HG03457 (cell line): ENCODE data around the gene C1orf52.

Experiments used
- ATAC-seq: cut with Tn5 transposase; IDR thresholded peaks from one replicate; pipeline ENCODE4 v1.9.1; 2021; ENCODE audit warnings: moderate number of reproducible peaks; ENCODE audit not compliant: unreplicated experiment

The C1orf52 gene

DNA sequence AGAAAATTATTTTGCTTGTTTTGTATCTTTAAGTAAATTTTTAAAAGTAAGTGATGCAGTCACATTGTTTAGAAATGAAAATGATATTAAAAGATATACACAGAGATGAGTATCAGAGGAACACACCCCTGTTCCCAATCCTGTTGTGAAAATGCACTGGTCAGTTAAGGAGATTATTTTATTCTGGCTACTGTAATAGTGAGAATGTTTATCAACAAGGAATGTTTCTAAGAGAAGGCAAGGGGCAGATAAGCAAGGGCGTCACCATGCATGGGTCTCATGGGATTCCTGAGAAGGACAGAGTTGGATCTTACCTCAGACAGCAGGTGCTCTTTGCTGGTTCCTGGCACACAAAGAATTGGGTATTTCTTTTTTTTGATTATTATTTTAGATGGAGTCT lies 21.8 kb downstream of the C1orf52 start:
- ATAC-seq = no peak

DNA sequence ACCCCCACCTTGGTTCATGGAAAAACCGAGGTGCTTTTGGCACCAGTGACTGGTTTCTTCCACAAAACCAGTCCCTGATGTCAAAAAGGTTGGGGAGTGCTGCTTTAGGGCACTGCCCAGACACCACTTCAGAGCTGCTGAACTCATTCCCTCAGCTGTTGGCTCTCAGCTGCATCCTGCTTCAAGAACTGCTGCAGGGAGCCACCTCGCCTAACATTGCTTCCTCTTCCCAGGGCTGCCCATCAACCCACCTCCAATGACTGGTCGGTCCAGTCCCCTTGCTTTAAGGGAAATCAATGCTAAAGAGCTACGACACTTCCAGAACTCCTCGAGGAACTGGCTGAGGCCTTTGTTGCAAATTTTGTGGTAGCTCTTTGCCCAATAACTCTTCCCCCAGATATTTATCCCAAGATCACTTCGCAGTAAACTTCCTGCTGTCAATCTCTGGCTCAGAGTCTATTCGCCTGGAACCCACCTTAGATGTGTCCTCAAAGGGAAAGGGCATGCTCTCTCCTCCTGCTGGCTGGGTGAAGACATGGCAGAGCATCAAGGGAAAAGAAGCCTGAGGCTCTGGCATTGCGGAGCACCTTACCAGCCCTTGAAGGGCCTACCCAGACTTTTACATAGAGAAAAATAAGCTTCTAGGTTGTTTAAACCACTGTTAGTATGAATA lies 29.0 kb downstream of the C1orf52 start:
- ATAC-seq = no peak

DNA sequence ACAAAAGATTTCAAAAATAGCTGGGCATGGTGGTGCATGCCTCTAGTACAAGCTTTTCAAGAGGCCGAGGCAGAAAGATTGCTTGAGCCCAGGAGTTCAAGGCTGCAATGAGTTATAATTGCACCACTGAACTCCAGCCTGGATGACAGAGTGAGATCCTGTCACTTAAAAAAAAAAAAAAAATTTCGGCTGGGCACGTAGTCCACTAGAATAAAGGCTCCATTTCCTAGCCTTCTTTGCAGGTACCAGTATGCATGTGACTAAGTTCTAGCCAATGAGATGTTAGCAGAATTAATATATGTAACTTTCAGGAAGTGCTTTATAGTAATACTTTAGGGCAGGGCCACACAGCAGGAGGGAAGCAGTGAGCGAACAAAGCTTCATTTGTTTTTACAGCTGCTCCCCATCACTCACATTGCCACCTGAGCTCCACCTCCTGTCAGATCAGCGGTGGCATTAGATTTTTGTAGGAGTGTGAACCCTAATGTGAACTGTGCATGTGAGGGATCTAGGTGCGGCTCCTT lies 29.8 kb downstream of the C1orf52 start:
- no peak for ATAC-seq

DNA sequence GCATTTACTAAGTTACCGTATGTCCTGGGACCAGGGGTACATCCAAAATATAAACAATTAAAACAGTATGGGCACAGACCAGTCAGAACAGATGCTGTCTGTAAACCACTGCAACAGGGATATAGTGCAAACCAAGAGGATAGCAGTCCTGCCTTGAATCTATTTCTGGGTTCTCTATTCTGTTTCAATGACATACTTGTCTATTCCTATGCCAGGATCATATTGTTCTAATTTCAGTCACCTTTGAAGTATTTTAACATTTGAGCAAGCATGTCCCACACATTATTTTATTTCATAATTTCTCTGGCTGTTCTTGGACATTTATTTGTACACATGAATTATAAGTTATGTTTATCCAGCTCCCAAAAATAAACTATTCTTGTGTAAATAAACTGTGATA lies 30.5 kb downstream of the C1orf52 start:
- no peak for ATAC-seq

DNA sequence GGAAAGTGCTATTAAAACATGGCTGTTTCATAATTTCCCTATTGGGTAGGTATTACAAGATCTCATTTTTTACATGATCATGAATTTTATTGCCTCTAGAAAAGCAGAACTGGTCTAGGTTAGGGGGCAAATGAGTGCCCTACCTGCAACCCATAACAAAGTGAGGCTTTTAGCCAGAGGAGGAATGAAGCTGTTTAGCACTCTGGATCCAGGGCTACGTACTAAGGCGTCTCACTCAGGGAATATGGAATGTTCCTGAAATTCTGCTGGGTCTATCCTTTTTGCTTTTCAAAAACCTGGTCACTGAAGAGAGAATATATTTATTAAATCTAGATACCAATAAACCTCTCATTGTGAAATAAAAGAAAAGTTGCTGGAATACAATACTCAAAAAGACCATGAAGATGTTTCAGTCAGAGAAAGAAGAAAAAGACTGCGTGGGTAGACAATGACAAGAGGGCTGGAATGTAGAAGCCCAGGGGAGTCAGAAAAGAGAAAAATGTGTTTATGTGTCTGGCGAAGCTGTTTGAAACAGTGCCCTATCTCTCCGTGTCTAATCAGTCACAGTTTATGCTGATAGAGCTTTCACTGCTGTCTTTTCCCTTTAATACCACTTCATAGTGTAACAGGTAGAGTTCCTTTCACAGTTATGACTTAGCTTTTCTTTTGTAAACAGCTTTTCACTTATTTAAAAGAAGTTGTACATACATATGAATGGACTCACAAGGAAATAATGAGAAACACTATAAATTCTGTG lies 33.7 kb downstream of the C1orf52 start:
- ATAC-seq = no peak

DNA sequence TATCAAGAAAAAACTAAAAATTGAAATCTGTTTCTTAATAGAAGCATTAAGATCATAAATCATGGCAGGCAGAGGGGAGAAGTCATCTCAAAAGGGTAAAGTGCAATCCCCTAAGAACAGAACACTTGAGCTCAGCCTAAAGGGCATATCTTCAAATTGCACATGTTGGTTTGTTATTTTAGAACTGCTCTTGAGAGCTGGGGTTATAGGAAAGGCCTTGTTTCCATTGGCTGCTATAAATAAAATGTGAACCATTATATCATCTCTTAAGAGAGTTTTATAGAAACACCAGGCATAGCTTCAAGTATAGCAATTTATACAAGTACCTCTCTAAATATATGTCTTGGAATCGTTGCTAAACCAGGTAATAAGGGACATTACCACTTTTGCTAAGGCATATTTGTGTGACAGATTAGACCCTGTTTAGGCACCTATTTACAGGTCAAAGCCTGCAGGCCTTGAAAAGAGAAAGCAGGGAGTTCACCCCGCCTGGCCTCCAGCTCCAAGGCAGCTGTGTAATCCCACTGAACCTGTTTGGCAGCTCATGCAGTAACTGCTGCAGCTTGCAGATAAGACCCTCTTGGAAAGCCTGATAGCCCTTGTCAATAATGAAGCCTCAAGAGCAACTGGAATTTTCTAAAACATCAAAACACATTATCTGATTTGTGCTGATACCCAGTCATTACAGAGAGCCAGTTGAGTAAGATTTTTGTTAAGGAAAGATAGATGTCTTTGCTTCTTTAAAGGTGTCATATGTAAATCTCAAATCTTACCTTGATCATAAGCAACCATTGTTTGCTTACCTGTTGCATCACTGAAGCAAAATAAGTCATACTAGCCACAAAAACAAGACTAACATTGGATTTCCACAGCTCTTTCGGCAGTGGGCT lies 34.5 kb downstream of the C1orf52 start:
- no peak for ATAC-seq

DNA sequence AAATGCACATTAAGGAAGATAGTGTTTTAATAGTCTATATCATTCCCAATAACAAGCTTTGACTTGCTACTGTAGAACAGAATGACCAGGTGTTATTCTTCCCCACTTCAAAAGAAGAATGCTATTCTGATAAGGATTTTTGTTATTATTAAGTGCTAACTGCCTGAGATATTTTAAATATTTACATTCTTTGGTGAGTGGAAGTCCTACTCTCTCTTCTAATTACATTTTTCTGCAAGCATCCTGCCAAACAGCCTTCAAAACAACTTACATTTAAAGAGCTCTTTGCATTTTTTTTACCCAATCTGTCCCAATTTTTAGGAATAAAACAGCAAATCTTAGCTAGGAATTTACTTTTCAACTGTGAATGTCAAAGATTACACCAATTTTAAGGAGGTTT lies 35.2 kb downstream of the C1orf52 start:
- no peak for ATAC-seq

DNA sequence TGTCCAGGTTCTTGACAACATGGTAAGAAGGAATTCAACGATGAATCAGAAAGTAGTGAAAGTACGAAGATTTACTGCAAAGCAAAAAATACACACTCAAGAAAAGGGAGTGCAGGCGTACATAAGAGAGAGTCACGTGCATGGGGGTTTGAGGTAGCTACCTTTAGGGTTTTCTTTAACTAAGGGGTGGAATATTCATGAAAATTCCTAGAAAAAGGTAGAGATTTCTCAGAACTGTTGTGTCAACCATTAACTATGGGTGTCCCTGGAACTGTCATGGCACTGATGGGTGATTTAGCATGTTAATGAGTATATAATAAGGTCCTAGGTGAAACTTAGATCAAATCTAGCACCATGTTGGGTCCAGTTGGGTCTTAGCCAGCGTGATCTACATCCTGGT lies 36.1 kb downstream of the C1orf52 start:
- ATAC-seq = no peak

DNA sequence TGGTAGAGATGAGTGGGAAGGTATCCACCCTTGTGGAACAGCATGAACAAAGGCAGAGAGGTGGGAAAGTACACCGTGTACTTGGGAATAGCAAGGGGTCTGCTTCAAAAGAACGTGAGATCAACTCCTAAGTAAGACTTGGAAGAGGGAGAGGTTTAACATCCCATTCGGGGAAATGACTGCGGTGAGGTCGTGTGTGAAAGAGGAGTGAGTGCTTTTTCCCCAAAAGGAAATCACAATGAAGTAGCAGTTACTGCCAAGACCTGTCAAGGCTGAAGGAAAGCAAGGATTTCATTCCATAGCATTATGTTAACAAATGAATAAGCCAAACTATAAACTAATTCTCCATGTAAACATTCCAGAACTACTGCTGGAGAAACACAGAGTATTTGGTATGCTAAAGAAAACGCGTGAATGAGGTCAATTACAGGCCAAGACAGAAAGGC lies 38.7 kb downstream of the C1orf52 start:
- no peak for ATAC-seq

DNA sequence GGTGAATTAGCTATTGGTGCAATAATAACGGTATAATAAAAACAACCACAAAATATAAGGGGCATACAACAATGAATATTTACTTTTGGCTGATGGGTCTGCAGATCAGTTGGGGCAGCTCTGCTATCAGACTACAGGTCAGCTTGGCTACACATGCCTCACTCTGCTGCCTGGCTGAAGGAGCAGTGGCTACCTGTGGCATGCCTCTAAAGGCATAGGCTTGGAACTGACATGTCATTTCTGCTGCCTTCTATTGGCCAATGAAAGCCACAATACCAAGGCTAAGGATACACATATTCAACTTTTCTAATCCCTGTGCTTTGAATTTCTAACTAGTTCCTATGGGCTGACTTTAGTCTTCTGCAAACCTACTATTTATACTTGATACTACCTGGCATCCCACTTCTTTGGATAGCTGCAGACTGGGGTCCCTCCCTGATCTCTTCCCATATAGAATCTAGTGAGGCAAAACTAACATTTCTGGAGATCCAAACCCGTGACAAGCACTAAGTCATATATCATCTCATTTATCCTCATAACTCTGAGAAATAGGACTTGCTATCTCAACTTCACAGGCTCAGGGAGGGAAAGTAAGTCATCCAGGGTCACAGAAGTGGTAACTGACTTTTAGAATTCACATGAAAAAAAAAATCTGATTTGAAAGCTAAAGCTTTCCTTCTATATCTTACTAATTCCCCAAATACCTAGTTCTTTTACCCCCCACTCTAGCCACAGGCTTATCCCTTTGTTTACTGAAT lies 39.4 kb downstream of the C1orf52 start:
- ATAC-seq = no peak

DNA sequence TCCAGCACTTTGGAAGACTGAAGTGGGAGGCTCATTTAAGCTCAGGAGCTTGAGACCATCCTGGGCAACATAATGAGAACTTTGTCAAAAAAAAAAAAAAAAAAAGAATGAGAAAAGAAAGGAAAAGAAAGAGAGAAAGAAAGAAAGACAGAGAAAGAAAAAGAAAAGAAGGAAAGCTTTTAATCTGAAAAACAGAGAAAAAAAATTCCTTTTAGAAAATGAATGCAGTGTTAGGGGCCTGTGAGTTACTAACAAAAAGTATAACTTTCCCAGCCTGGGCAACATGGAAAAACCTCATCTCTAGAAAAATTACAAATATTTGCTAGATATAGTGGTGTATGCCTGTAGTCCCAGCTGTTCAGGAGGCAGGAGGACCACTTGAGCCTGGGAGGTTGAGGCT lies 42.8 kb downstream of the C1orf52 start:
- no peak for ATAC-seq

DNA sequence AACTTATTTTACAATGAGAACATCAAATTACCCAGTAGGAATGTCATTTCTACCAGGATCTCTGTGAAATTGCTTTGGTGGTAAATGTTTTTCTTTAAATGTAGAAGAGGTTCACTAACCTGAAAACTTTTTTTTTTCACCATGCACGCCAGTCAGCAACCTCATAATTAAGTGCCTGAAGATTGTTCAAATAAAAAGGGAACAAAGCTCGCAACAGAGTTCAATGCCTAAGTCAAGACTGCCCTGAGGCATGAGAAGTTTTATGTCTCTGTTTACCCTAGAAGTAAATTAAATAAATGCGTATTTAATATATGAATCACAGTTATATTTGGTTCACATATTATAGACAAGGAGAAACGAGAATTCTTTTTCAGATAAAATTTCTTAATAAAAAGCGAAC lies 44.8 kb downstream of the C1orf52 start:
- ATAC-seq = no peak

DNA sequence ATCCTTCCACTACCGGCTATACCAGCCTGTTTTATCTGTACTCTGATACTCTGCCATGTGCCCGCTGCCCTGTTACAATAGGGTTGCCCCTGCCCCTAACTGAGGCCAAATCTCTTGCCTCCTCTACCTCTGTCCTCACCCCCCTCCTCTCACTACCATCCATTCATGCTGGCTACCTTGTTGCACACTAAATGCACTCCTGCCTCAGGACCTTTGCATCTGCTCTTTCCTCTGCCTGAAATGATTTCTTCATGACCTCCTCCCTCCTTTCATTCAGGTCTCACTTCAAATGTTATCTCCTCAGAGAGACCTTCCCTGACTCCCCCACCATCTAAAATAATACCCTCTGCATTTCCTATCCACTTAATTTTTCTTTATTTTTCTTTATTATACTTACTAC lies 51.0 kb downstream of the C1orf52 start:
- no peak for ATAC-seq

DNA sequence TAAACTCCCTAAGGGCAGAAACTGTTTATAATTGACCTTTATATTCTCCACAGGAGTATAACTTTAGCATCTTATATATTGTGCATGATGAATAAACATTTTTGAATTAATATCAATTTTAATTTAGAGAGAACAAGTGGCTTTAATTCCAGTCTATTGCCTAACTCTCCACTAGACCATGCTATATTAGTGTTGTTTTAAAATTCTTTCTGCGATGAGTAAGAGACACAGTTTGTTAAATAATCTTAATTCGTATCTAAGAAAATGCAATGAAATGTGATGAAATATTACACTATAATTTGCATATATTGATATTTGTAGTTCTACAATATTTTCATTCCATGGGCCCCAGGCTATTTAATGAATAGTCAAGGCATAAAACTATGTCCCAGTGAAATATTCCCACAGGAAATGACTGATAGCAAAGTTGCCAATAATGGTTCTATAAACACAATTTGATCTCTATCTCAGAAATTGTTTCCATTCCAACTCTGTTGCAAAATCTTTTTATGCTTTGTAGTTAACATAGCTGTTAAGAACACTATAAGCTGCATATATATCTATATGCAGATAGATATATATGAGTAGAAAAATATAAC lies 55.8 kb downstream of the C1orf52 start:
- no peak for ATAC-seq

DNA sequence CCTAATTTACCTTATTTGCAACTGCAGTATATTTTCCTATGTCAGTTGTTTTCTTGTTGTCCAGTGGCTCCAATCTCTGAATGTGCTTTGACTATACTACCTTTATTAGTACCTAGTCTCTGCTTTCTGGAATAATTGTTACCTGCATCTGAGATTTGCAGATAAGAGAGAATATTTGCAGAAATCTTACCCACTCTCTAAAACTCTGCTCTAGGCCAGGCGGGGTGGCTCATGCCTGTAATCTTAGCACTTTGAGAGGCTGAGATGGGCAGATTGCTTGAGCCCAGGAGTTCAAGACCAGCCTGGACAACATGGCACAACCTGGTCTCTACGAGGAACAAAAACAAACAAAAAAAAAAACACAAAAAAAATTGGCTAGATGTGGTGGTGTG lies 56.6 kb downstream of the C1orf52 start:
- no peak for ATAC-seq

DNA sequence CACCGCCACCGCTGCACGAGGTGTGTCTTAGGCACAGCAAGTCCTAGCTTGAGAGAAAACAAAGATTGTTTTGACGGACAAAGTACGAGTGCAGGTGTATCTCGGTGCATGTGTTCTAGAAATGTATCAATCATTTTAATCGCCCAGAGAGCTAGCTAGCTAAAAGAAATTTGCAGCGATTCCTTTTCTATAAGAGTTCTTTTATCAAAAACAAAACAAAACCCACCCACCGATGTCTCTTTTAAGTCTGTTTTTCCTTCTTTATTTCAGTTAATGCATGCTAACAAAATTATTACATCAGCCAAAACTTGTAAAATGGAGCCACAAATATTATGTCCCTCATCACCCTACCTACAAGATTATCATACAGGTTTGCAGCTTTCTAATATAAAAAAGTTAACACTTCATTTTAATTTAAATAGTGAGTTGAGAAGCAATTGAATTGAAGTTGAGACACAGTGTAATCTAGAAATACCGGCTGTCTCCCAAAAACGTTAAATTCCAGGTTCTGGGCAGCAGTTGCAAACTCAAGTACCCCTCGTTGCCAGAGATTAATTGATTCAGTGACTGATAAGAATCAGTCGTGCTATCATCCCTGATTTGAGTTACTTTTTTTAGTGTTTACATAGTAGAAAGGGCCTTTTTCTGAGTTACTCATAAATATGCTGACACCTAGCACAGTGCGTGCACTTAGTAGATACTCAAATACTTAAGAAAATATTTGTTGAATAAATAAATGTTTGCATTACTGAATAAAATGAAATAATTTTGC lies 57.2 kb downstream of the C1orf52 start:
- no peak for ATAC-seq

DNA sequence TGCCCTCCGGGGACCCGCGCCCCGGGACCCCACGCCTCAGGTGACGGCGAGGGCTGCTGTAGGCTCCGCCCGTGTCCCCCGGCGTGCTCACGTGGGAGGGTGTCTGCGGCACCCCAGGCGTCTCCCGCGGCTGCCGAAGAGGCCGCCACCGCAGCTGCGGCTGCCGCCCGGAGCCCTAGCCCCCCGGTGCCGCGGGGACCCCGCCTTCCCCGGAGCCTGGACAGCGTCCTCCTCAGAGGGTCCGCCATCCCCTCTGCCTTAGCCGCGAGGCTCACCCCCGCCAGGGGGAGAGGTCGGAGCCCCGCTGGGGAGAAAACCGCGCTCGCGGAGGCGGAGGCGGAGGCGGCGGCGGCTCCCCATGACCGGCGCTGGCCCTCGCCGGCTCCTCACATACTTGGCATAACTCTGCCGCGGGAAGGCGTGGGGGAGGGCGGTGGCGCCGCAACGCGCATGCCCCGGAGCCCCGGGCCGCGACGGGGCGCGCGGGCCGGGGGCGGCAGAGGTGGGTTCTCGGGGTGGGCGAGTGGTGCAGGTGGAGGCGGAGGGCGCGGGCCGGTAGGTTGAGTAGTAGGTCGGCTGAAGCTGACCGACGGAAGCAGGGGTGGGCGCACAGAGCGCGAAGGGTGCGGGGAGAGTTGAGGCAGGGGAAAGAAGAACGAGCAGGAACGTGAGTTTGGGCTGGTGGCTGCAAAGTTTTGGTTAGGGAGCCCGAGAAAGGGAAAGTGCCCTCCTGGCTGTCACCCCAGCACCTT lies 57.9 kb downstream of the C1orf52 start:
- peak; percentile 29 for ATAC-seq

DNA sequence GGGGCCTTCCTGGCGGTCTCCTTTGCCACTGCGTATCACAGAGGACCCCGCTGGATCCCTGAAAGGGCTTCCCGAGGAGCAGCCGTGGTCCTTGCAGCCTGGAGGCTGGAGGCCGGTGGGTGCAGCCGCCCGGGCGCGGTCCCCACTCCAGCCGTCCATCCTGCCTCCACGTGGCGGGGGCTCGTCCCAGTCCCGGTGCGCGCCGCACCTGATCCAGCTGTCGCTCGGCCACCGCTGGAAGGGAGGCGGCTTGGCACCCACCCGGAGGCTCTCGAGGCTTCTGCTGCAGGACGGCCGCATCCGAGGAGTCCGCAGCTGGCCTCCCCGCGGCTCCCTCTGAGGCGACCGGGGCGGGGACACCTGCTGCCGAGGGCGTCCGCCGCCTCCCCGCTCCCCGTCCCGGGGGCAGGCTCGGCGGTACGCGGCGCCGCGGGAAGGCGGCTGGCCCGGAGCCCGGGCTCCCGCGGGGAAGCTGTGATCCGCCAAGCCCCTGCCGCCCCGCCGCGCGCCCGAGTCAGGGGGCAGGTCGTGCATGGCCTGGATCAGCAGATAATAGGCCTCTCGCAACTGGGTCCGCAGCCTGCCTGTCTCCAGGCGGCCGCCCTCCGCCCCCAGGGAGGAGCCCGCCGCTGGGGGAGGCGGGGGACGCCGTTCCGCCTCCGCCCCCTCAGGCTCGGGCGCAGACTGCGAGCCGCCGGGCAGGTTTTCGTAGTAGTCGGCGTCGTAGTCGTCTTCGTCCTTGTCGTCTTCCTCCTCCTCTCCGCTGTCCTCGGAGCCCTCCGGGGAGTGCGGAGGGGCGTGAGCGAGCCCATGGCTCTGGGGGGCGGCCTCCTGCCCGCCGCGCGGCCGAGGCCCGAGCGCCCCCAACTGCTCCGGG lies 58.8 kb downstream of the C1orf52 start, which contains the start of gene SYDE2:
Gene SYDE2, minus strand, starts transcription at position 554 of the 877 bp plus-strand sequence. Its CDS starts 20 bp downstream, at position 534.
- peak; percentile 58 for ATAC-seq
